T-helper 9 cell (primary cell): ENCODE data around the gene CCDC34.
"Not testable (repeated sequence)": the region's sequence is repeated elsewhere in the genome, so short reads cannot be mapped to it uniquely, and the experiment has no call there.

Experiments used
- DNase-seq: peaks from one replicate; pipeline ENCODE4 v3.0.0-alpha.2; 2020

Gene CCDC34

DNA sequence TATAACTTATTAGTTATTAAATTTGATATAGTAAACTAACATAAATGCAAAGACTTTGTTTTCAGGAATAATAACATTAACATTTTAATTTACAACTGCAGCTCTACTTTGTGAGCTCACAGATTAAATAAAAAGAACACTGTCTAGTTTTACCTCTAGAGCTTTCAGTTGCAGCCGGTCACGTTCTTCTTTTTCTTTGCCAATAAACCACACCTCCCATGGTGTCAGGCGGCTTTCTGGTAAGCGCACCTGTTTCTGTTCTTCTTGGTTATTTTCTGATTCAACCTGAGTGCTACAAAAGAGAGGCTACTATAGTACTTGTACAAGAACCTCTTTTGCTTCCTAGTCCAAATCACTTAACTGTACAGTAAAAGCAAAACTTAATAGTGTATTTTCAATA lies 5.8 kb downstream of the CCDC34 start:
- no peak for DNase-seq

DNA sequence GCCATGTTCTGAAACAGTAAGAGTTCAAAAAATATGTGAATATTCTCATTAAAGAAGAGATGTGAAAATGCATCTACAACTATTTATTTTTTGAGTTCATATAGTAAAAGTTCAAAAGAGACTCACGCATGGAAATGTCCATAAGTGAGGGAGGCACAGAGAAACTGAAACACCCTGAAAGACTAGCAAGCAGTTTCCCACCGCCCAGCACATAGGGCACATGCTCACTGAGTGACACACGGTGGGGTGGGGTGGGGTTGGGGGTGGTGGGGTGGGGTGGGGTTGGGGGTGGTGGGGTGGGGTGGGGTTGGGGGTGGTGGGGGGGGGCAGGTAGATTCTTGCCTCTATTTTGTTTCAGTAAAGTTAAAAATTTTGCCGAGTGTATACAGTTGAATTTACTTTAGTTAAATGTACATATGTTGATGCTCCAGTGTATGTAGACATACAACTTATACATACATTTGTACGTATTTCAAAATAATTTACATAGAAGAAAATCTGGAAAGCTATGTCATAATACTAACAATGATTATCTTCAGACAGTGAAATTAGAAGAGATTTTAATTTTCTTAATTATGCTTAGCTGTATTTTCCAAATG lies 6.3 kb downstream of the CCDC34 start:
- DNase-seq = no peak

DNA sequence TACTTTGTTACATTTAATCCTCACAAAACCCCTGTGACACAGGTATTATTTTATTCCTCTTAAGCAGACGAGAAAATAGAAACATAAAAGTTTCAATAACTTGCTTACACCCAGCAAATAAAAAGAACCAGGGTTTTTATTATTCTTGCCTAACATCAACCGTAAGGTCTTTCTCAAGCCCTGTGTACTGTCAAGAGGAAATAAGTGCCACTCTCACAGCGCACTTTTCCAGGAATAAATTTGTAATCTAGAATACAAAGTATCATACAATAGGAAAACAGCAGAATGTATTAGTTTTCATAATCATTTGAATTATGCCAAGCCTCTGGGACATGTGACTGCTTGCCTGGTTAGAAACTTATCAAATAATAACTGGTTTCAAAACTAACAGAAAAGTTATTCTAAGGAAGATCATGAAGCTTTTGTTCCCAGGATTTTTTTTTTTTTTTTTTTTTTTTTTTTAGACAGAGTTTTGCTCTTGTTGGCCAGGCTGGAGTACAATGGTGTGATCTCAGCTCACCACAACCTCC lies 7.4 kb downstream of the CCDC34 start:
- DNase-seq = no peak

DNA sequence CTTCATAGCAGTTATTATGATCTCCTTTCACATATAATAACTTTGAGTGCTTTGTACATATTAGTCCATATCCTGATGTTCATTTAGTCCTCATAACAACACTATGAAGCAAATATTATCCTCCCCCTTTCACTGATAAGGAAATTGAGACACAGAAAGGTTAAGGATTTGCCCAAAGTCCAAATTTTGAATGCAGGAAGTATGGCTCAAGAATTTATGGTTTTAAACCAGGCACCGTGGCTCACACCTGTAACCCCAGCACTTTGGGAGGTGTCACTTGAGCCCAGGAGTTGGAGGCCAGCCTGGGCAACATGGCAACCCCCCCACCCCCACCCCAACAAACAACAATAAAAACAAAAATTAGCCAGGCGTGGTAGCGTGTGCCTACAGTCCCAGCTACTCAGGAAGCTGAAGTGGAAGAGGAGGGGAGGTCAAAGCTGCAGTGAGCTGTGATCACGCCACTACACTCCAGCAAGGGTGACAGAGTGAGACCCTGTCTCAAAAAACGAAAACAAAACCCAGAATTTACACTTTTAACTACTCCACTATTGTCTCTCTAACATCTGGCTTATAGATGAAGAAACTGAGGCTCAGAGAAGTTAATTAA lies 8.6 kb downstream of the CCDC34 start:
- DNase-seq = no peak

DNA sequence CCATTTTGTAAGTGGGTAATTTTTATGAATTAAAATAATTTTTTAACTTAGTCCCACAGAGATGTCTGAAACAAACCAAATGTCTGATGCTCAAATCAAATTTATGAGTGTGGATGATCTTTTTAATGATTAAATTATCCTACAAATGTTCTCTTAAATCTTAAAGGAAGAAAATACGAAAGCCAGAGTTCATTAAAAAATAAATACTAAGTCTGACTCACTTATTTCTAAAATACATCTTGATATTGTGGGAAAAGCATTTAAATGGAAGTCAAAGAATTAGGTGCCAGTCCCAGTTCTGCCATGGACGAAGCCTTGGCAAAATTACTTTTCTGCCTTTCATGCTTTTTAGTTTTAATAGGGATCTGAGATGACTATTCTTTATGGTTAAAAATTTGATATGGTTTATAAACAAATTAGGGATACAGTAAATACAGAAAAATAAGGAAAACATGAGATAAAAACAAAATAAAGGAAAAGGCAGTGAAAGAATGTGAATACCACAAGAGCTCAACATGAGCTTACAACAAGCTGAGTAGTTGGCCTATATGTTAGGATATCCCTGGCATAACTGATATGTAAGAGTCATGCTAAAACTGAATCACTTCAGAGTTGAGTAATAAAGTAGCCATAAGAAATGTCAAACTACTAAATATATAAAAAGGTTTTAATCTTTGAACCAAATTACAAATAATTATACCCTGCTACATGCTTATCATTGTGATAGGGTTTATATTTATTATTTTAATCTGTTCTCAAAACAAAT lies 9.2 kb downstream of the CCDC34 start:
- no peak for DNase-seq

DNA sequence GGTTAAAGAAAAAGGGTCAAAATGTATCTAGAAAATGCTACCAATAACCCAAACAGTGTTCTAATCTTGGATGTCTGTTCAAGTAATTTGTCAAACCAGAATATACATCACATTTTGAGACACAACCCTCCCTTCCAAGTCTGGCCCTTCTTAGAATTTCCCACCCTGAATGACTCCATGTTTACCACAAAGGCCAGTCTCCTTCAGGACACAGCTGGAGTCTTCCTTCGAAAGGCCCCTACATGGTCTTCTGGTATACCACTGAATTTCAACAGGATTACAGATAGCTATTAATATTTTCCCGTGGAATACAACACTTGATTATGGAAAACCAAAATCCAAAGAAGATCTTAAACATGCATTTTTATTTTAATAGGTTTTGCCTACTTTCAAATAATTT lies 10.2 kb downstream of the CCDC34 start:
- no peak for DNase-seq

DNA sequence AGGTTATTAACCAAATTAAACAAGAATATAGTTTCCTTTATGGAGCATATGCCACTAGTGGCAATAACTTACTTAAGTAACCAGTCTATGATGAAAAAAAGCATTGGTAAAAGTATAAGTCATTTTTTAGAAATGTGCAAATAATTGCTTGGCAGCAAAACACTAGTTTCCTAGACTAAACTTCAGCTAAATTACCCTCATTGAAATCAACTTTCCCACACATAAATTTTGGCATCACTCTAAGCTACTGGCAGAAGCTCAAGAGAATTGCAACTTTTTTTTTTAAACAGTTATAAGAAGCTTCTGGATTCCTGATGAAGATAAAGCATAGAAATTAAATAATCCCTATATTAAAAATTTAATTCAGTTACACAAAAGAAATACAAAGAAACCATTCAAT lies 12.5 kb downstream of the CCDC34 start:
- DNase-seq = no peak

DNA sequence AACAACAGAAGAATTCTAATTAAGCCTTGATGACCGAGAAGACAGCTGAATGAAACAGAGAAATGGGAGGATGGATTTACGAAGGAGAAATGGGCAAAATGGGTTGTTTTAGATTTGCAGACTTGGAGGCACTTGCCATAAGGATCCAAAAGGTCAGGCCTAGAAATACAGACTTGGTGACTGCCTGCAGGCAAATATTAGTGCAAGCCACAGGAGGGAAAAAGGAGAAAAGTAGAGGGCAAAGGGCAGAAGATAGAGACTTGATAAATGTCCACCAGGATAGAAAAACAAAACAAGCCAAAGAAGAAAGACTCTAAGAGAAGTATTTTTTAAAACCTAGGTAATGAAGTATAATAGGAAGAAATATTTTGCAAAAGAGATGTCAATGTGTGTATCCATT lies 13.1 kb downstream of the CCDC34 start:
- DNase-seq = no peak

DNA sequence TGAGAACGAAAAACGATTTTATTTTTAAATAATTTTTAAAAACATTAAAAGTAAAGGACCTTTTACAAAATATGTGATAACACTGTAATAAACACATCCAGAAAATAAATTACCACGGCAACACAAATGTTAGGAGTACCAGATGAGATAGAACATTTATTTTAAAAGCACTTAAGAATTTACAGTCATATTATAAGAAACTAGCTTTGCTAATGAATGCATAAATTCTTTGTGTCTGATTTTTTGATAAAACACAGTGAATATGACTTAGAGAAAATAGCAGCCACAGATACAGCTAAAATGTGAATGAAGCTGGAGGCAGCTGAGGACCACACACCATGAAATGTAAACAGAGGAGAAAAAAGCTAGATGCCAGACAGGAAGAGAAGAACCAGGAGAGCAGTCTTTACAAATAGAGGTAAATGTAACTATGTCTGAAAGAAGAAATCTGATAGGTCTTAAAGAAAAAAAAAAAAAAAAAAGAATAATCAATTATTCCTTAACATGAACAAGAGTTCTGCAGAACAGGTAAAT lies 14.6 kb downstream of the CCDC34 start:
- no peak for DNase-seq

DNA sequence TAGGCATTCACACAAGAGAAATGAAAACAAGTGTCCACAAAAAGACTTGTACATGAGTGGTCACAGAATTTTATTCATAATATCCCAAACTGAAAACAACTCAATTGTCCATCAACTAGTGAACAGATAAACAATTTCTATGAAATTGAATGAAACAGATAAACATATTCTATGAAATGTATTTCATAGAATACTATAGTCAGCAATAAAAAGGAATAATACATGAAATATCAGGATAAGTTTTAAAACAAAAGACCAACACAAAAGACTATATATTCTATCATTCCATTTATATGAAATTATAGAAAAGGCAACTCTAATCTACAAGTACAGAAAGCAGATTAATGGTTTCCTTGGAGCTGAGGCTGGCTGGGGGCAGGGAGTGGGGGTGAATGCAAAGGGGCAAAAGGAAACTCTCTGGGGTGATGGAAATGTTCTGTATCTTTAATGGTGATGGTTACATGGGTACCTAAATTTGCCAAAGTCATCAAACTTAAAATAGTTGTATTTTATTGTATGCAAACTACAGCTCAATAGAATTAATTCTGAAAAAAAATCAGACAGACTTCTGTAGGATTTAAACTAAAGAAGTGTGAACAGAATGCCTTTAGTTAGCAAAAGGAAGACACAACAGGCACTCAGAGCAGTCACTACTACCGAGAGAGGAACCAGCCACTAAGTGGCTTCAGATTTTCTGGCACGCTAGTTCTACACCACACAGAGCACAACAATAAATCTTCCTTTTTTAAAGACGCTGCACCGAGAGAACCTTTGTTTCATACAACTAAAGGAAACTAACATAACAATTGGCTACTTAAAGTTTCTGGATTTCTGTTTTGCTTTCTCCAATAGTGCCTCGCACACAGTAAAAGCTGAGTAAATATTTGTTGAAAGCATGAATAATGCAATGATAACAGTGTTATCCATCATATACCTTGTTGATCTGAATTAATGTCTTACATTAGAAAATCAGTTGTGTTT lies 15.4 kb downstream of the CCDC34 start:
- no peak for DNase-seq

DNA sequence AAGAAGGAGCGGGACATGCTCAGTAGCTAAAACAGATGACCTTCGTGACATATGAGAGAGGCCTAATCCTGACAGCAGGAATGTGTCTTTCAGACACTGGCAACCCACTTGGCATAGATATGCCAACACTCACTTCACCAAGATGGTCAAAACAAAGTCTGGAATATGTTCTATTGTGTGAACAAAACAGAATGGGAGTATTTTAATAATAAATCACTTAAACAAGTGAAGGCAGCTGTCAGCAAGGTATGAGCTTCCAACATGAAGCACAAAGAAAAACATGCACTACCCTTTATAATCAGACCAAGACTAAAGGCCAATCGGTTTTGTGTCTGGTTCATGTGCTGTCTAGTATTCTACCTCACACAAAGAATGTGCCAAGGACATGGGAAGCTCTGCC lies 23.1 kb downstream of the CCDC34 start:
- no peak for DNase-seq

DNA sequence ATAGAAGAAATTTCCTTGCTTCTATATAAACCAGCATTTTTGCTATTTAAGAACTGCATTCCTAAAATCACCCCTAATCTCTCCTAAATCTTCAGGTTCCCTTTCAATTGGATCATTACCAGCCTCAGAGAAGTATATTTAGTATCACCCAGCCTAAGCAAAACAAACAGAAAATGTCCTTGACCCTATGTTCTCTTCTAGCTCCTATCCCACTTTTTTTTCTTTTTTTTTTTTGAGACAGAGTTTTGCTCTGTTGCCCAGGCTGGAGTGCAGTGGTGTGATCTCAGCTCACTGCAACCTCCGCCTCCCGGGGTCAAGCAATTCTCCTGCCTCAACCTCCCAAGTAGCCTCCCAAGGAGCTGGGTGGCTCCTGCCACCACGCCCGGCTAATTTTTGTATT lies 28.3 kb downstream of the CCDC34 start:
- not testable (repeated sequence) for DNase-seq

DNA sequence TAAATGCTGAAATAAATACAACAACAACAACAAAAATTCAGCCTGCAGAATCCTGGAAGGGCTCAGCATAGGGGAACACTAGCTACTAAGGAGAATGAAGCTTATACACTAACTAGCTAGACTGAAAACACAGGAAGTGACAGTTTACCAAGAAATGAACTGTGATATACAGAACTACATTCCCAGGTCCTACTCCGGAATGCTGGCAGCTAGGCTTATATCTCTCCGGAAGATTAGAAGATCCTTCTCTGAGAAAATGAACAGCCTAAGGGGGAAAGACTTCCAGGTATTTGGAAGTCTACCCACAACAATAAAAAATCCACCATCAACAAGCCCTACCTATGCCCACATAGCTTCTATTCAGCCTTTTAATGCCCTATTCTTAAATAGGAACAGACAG lies 31.0 kb downstream of the CCDC34 start:
- DNase-seq = no peak

DNA sequence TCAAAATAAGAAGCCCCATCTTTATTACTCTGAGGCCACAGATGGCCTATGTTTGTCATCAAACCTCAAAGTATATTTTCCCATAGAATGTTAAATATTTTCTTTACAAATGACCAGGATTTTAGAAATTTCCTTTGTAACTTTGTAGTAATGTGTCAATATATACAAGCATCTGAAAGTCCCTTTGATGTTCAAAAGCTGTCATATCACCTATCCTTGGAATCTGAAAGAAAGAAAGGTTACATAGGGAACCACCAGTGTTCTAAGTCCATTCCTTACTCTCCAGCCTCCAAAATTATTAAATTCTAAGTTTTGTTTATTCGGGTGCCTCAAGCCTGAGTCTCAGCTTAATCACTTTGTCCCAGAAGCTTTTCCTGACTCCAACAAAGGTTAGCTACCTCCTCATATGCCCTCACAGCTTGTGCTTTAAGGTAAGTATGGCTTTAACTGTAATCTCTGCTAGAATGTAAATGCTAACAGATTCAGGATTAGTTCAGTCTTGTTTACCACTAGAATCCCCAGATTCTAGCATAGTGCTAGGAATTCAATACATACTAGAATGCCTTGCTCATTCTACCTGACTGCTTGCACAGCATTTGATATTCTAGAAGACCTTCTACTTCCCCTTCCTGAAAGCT lies 32.3 kb downstream of the CCDC34 start:
- no peak for DNase-seq

DNA sequence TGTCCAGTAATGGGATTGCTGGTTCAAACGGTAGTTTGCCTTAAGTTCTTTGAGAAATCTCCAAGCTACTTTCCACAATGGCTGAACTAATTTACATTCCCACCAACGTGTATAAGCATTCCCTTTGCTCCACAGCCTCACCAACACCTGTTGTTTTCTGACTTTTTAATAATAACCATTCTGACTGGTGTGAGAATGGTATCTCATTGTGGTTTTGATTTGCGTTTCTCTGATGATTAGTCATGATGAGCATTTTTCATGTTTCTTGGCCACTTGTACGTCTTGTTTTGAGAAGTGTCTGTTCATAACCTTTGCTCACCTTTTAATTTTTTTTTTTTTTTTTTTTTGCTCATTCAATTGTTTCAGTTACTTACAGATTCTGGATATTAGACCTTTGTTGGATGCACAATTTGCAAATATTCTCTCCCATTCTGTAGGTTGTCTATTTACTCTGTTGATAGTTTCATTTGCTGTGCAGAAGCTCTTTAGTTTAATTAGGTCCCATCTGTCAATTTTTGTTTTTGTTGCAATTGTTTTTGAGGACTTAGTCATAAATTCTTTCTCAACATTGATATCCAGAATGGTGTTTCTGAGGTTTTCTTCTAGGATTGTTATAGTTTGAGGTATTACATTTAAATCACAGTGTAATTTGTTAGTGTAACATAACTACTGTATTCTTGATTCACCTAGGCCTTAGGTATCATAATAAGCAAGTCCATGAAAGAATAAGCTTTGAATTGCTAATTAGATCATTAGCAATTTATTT lies 33.0 kb downstream of the CCDC34 start:
- no peak for DNase-seq

DNA sequence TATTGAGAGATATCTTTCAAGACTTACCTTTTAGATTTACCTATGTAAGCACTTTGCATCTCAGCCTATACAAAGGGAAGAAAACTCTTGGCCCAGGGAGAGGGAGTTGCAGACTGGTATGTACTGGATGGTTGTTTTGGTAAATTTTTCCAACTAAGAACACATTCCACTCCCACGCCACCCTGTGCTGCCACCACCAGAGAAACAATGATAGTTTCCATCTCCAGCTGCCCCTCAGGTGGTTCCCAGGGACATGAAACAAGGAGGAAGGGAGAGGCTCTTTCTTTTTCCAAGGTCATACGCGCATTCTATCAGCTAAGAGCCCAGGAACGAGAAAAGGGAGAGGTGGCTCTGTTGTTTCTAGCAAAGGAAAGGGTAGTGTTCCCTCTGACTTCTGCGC lies 34.4 kb downstream of the CCDC34 start:
- DNase-seq = no peak

DNA sequence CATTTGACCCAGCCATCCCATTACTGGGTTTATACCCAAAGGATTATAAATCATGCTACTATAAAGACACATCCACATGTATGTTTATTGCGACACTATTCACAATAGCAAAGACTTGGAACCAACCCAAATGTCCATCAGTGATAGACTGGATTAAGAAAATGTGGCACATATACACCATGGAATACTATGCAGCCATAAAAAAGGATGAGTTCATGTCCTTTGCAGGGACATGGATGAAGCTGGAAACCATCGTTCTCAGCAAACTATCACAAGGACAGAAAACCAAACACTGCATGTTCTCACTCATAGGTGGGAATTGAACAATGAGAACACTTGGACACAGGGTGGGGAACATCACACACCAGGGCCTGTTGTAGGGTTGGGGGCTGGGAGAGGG lies 36.0 kb downstream of the CCDC34 start:
- not testable (repeated sequence) for DNase-seq

DNA sequence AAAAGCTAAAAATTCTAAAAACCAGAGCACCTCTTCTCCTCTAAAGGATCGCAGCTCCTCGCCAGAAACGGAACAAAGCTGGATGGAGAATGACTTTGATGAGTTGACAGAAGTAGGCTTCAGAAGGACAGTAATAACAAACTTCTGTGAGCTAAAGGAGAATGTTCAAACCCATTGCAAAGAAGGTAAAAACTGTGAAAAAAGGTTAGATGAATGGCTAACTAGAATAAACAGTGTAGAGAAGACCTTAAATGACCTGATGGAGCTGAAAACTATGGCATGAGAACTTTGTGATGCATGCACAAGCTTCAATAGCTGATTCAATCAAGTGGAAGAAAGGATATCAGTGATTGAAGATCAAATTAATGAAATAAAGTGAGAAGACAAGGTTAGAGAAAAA lies 40.8 kb downstream of the CCDC34 start:
- not testable (repeated sequence) for DNase-seq

DNA sequence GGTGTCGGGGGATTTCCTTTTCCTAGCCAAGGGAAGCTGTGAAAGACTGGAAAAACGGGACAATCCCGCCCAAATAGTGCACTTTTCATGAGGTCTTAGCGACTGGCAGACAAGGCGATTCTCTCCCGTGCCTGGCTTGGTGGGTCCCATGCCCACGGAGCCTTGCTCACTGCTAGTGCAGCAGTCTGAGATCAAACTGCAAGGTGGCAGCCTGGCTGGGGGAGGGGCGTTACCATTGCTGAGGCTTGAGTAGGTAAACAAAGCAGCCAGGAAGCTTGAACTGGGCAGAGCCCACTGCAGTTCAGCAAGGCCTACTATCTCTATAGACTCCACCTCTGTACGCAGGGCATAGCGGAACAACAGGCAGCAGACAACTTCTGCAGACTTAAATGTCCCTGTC lies 41.7 kb downstream of the CCDC34 start:
- not testable (repeated sequence) for DNase-seq

DNA sequence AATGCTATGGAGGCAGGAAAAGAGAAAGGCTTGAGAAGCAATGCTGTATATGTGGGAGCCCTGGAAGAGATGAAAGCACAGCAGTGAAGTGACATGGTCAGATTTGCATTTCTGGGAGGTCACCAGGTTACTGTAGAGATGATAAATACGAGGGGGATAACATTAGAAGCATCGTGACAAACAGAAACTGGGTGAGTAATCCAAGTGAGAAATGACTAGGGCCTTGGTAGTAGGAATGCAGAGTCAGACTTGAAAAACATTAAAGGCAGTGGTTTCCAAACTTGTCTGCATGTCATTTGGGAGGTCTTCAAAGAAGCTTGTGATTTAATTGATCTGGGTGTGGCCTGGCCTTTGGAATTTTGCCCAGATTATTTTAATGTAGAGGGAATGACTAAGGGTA lies 43.9 kb downstream of the CCDC34 start:
- DNase-seq = no peak

DNA sequence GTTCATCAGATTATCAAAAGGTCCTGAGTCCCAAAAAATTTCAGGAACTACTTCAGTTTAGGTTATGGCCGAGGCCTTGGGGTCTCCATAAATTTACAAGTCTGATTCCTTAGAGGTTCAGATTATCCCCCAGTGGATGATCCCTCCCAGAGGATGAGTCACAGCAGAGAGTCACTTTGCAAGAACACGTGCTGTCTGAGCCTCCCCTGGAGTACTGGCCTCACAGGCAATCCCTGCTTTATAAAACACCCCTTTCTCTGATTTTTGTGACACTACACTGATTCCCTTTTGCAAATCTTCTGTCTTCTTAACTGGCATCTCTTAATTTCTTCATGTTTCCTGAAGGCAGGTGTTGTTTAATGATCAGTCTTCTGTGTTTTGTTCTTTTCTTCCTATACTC lies 45.3 kb downstream of the CCDC34 start:
- DNase-seq = no peak
